Peyer's patch (tissue), 4 donors: Measurements from ENCODE around the gene PI4K2B.

ENCODE experiments used
- CTCF ChIP-seq, 6 experiments: fragments of 450-650 bp in 4 of 6; fragments of 200-600 bp in 2 of 6; sonication (generic) in 1 of 6; IDR thresholded peaks; one replicate each; pipeline ENCODE4 v1.5.1; 2017 to 2019; ENCODE audit warnings: antibody characterized with exemption in 6 of 6, mild to moderate bottlenecking in 3 of 6, moderate library complexity in 1 of 6
- POLR2A ChIP-seq, 2 donors: fragments of 450-650 bp; IDR thresholded peaks; one replicate each; pipeline ENCODE4 v1.5.1; 2017; ENCODE audit warnings: antibody characterized with exemption in 2 of 2, mild to moderate bottlenecking in 2 of 2, moderate library complexity in 2 of 2

GRCh38 chr4:25236971-25237370 is 3.1 kb downstream of the PI4K2B start:
- TF ChIP-seq CTCF (IDR thresholded peaks at IDR 0.05): no peak
- no peak for TF ChIP-seq POLR2A (IDR thresholded peaks at IDR 0.05)
